HG03342 (cell line): ENCODE measurements around the gene NDST1.

ENCODE experiments used
- ATAC-seq: cut with Tn5 transposase; IDR thresholded peaks from one replicate; pipeline ENCODE4 v1.9.1; 2021; ENCODE audit warnings: mild to moderate bottlenecking, moderate library complexity; ENCODE audit not compliant: unreplicated experiment

The NDST1 gene

DNA sequence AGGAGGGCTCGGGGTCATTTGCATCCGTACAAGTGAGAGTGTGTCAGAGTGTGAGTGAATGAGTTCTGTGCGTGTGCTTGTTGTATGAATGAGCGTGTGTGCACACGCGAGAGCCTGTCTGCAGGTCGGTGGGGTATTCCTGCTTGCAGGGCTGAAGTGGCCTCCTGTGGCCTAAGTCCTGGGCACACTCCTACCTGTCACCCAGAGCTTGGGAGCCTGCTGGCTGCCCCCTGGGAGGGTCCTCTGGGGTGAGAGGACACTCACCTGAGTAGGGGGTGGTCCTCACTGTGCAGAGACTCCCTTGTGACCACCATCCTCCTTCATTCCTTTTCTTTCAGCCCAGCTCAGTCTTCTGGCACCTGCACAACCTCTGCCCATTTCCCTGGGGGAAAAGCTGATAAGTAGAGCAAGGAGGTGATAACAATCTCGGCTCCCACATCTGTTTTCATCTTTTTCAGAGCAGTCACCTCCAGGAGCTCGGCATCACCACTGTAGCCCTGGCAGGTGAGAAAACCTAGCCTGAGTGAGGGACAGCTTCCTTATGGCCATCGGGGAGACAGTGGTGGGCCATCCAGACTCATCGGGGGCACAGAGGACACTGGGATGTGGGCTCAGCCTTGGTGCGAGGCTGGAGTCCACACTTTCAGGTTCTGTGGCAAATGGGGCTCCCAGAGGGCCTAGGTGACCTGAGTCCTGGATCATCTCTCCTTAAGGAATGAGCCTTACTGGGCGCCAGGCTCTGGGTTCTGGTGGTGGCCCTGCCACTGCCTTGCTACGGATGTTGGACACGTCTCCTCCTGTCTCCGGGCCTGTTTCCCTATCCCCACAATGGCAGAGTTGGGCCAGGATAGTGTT is 93.8 kb downstream of the NDST1 start:
- no peak for ATAC-seq

- no peak for ATAC-seq
Measured at GRCh38 chr5:150603052-150603451, 95.1 kb downstream of the NDST1 start.

DNA sequence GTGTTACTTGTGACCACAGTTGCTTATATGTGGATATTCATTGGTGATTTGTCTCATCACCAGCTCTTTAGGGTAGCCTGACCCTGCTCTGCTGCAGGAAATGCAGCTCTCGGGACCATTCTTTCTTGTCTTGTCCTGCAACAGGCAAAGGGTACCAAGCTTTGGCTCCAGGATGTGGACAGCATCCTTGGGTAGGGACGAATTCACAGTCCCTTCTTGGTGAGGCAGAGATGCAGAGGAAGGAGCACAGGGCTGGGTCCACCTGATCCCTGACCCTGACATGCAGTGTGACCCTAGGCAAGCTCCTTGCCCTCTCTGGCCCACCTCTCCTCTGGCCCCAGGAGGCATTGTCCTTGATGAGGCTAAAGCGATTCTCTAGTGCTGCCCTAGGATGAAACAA is 95.6 kb downstream of the NDST1 start:
- ATAC-seq = no peak

DNA sequence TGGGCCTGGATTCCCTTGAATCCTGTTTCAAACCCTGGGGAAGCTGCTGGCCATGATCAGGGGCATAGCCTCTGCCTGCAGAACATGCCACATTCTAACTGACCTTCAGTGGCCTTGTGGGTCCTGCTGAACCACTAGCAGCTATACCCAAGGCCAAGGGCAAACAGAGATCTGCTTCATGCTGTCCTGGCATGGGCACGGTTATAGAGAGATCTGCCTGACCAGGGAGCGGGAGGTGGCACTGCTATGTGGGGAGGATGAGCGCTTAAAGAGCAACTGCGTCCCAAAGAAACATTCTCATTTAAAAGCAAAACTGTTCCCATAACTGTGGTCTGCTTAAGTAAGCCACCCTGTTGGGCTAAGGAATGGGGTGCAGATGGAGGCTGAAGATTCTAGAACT is 96.1 kb downstream of the NDST1 start:
- ATAC-seq = no peak

GRCh38 chr5:150604894-150605440 is 97.0 kb downstream of the NDST1 start:
- ATAC-seq = no peak

DNA sequence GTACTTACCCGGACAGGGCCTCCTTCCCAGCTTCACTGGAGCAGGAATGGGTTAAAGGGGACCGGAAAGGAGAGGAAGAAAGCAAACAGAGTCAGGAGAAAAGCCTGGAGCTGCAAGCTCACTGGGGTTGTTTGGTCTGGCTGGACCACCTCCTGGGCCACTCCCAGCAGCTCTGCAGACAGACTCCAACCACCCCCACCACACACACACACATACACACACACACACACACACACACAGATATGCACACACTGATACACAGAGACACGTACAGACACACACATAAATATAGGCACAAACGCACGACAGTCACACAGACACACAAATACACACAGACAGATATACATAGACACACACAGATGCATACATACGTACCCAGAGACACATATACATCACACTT is 97.6 kb downstream of the NDST1 start:
- ATAC-seq = no peak

GRCh38 chr5:150606476-150606875 is 98.5 kb downstream of the NDST1 start:
- no peak for ATAC-seq

GRCh38 chr5:150607105-150607504 is 99.2 kb downstream of the NDST1 start:
- ATAC-seq = no peak
